ENCODE data around the gene HOXB7.

Gene HOXB7

DNA sequence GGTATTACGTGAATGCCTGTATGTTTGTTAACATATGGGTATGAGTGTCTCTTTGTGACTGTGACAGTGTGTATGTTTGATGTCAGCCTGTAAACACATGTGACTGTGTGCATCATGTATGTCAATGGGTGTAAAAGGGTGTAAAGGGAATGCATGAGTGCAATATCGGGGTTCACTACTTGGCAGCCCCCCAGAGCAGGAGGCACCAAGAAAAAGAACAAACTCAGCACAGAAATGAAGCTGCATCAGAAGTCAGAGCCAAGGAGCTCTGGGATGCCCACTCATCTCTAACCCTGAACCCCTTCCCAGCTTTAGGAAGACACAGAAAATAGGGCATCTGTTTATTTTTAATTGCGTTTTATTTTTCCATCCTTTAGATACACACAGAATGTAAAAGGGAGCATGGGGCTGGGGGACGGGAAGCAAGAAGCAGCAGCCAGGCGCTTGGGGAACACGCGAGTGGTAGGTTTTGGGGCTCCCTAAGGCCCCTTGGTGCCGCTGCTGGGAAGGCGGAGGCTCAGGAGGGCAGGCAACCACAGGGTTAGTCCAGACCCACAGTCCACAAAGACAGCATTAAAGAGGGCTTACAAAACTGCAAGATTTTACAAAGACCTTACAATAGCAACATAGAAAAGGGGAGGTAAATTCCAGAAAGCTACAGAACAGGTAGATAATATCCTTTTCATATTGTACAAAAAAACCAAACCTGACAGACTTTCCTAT lies 3.8 kb downstream of the HOXB7 start:
- no peak for DNase-seq

GRCh38 chr17:48605991-48606891 lies 4.6 kb downstream of the HOXB7 start:
- no peak for DNase-seq

GRCh38 chr17:48605409-48605919 lies 5.4 kb downstream of the HOXB7 start:
- no peak for DNase-seq

DNA sequence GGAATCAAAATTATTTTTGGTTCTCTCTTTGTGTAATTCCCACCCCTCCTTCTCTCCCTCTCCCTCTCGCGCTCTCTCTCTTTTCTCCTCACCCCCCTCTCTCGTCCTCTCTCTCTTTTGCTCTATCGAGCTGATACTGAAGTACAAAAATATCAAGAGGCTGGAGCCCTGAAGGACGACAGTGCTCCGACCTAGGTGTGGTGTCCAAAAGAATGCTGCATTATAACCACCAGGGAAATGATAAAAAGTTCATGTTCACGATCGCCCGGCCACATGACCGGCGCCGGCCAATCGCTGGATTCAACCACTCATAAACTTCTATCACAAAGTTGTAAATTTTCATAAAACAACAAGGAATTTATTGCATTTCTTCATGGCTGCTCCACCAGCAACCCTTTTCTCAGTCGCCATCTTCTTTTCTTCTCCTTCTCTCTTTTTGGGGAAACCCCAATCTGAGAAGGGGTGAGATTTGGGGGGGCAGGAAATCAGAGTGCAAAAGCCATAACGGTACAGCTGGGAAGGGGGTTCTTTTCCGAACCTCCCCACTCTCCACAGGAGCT lies 6.0 kb downstream of the HOXB7 start, which contains the start of gene HOXB6:
TSS of gene HOXB6 (minus strand) at position 217 of the 560 bp plus-strand sequence. CDS start 6,836 bp downstream, outside the sequence.
- DNase-seq = no peak

GRCh38 chr17:48603959-48604769 lies 6.7 kb downstream of the HOXB7 start:
- DNase-seq = no peak

GRCh38 chr17:48601539-48602425 lies 9.0 kb downstream of the HOXB7 start:
- no peak for DNase-seq

DNA sequence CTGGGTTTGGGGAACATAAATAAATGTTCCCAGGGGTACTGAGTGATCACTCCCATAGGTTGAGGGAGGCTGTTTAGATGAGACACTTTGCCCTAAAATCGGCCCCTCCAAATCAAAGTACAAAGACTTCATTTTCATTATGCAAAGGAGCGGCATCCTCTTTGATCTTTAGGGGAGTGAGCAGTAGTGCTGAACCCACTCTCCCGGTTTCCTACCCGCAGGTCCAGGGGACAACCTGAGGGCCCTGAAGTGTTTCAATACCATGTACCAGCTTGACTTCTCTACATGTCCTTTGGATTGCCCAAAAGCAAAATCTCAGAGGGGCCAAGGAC lies 9.6 kb downstream of the HOXB7 start:
- DNase-seq = no peak

DNA sequence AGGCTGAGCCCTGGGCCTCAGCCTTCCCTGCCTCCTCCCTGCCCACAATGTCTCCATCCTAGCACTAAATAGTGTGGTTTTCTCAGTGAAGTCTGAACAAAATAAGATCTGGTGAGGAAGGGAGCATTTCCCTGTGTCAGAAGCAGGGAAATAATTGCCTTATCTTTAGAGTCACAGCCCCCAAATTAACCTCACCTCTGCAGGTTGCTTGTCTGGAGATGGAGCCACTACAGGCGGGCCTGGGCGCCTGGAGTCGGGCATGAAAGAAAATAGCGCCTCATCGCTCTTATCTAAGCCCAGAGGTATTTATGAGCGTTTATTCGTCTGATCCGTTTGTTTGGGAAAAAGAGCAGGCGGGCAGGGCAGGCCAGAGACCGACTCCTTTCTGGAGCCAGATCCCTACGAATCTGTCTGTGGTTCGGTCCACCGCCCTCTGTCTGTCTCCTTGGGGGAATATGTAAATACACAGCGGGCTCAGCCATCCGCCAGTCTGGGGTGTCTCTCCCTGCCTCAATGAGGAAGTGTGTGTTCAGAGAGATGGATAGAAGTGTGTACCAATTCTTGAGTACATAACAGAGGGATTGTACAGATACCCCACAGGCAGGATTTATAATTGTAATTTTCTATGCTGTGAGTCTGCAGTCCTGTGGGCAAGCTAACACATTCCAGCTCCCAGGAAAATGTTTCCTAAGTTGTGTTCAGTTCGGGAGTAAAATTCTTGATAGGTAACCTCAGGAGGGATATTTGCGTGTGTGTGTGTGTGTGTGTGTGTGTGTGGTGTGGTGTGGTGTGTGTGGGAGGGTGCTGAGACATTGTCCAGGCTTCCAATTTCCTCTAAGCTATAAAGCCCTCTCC lies 10.3 kb downstream of the HOXB7 start:
- no peak for DNase-seq

GRCh38 chr17:48599354-48599753 lies 11.5 kb downstream of the HOXB7 start:
- DNase-seq = no peak

GRCh38 chr17:48598736-48599135 lies 12.1 kb downstream of the HOXB7 start:
- no peak for DNase-seq

DNA sequence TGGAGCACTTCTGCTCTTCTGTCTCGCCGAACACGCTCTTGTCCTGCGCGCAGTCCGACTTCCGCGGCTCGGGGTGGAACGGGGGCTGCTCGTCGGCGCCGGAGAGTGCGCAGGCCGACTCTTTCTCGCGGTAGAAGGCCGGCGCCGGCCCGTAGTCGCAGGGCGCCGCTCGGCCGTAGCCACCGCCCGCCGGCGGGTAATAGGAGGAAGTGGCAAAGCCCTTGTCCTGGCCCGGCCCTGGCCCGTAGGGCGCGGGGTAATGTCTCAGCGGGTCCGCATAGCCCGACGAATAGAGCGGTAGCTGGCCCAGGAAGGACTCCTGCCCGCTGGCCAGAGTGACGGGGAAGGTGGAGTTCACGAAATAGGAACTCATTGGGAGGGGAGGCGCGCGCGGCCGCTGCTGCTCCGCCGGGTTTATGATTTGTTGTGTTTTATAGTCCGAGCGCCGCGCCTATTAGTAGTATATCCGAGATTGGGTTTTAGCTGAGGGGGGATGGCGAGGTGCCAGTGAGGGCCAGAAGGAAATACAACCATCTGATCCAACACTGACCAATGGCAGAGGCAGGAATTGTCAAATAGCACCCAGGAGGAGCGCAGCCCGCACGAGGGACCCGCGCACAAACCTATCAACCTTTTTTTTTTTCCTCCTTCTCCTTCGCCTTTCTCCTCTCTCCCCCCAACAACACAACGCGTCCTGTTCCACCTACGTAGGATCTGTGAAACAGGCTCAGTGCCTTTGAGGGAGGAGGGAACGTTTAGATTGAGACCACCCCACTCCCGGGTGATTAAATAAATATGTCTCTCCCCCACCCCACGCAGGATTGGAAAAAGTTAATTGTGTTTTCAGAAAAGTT lies 12.8 kb downstream of the HOXB7 start:
- DNase-seq = peak; percentile 25

DNA sequence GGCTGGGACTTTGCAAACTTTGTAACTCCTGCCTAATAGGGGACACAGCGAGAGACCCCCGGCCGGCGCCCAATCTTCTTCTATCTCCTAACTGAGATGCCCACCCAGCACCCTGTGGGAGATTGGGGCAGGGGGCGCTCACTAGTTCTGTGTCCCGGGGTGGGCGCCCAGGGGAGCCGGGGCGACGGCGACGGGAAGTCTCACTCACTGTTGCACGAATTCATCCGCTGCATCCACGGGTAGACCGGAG lies 13.4 kb downstream of the HOXB7 start:
- no peak for DNase-seq

- DNase-seq = no peak
Measured at GRCh38 chr17:48596735-48597527, 13.9 kb downstream of the HOXB7 start.

GRCh38 chr17:48596000-48596734 lies 14.7 kb downstream of the HOXB7 start:
- no peak for DNase-seq

GRCh38 chr17:48595278-48595999 lies 15.4 kb downstream of the HOXB7 start:
- DNase-seq = no peak

DNA sequence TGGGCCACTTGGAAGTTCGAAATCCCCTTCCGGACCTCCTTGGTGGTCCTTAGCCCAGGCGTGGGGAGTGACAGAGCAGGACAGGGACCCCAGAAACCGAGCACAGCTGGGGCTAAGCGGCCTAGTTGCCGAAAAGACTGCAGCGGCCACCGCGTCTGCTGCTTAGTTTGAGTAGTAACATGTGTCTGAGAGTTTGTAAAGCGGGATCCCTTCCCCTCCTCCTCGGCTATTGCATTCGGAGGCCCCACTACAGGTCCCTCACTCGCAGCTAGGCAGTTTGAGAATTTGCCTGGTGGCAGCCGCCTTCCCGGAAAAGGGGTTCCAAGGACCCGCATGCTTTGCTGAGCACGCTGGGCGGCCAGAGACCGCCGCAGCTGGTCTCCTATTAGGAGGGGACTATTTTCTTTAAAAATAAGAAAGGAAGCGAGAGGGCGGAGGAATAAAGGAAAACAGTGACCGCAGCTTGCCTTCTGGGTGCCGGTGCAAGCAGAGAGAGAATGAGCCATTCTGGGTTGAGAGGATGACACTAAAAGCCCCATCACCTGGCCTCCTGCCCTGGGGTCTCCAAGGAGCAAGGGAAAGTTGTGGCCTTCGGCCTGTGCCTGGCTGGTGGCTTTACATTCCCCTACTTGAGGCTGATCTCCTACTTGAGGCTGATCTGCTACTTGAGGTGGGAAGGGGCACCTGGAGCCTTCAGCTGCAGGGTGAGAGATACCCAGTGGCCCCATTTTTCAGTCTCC lies 16.1 kb downstream of the HOXB7 start:
- DNase-seq = no peak

All from CD4-positive, alpha-beta T cell treated with Interferon gamma for 1 hour (primary cell).